Stimulated activated CD8-positive, alpha-beta memory T cell treated with anti-CD3 and anti-CD28 coated beads, Interleukin-4, amount 100 ng/mL, for 48 hours (primary cell): ENCODE results near the gene SENP2.
"Not testable (repeated sequence)": the region's sequence is repeated elsewhere in the genome, so short reads cannot be mapped to it uniquely, and the experiment has no call there.

Experiments used
- DNase-seq: peaks from one replicate; pipeline ENCODE4 v3.0.0-alpha.2; 2020

Gene SENP2

GRCh38 chr3:185594073-185594472, 8.0 kb downstream of the SENP2 start:
- DNase-seq: no peak

- DNase-seq: no peak
Measured at GRCh38 chr3:185595526-185595925, 9.4 kb downstream of the SENP2 start.

- no peak for DNase-seq
Measured at GRCh38 chr3:185605566-185605965, 19.5 kb downstream of the SENP2 start.

GRCh38 chr3:185606196-185606595, 20.1 kb downstream of the SENP2 start:
- DNase-seq: no peak

- no peak for DNase-seq
Measured at GRCh38 chr3:185613016-185613415, 26.9 kb downstream of the SENP2 start.

- no peak for DNase-seq
Measured at GRCh38 chr3:185623939-185624665, 38.0 kb downstream of the SENP2 start.

GRCh38 chr3:185625784-185626183, 39.7 kb downstream of the SENP2 start:
- no peak for DNase-seq

GRCh38 chr3:185629554-185630181, 43.6 kb downstream of the SENP2 start:
- no peak for DNase-seq

GRCh38 chr3:185630182-185630622, 44.1 kb downstream of the SENP2 start:
- no peak for DNase-seq

GRCh38 chr3:185631108-185631507, 45.0 kb downstream of the SENP2 start:
- DNase-seq: no peak

- no peak for DNase-seq
Measured at GRCh38 chr3:185631508-185632206, 45.6 kb downstream of the SENP2 start.

GRCh38 chr3:185632996-185633395, 46.9 kb downstream of the SENP2 start:
- DNase-seq: no peak

GRCh38 chr3:185637388-185637787, 51.3 kb downstream of the SENP2 start:
- no peak for DNase-seq

GRCh38 chr3:185638651-185639050, 52.6 kb downstream of the SENP2 start:
- not testable (repeated sequence) for DNase-seq

GRCh38 chr3:185639632-185640206, 53.6 kb downstream of the SENP2 start:
- DNase-seq: no peak

GRCh38 chr3:185640308-185640707, 54.2 kb downstream of the SENP2 start:
- no peak for DNase-seq

- not testable (repeated sequence) for DNase-seq
Measured at GRCh38 chr3:185645191-185645590, 59.1 kb downstream of the SENP2 start.

GRCh38 chr3:185645596-185646381, 59.7 kb downstream of the SENP2 start:
- no peak for DNase-seq

- DNase-seq: no peak
Measured at GRCh38 chr3:185646382-185647133, 60.5 kb downstream of the SENP2 start.

GRCh38 chr3:185647134-185647879, 61.2 kb downstream of the SENP2 start:
- no peak for DNase-seq

GRCh38 chr3:185647880-185648210, 61.8 kb downstream of the SENP2 start:
- no peak for DNase-seq
